Gastroesophageal sphincter (tissue), 3 donors: ENCODE measurements around the gene RNU1-1.
"Not testable (repeated sequence)": the region's sequence is repeated elsewhere in the genome, so short reads cannot be mapped to it uniquely, and the experiment has no call there.

Experiments used
- CTCF ChIP-seq, 4 experiments: fragments of 200-600 bp in 2 of 4; fragments of 450-650 bp in 2 of 4; sonication (generic) in 1 of 4; IDR thresholded peaks; one replicate each; pipeline ENCODE4 v1.5.1; 2017 to 2019; ENCODE audit warnings: antibody characterized with exemption in 4 of 4, mild to moderate bottlenecking in 2 of 4, moderate library complexity in 2 of 4
- POLR2A ChIP-seq, 2 donors: fragments of 450-650 bp; IDR thresholded peaks; one replicate each; pipeline ENCODE4 v1.6.1; 2017; ENCODE audit warnings: antibody characterized with exemption in 2 of 2, mild to moderate bottlenecking in 2 of 2, moderate library complexity in 1 of 2
- POLR2AphosphoS5 ChIP-seq: sonication (generic); formaldehyde crosslinking; IDR thresholded peaks from one replicate; pipeline ENCODE4 v1.6.1; 2017; ENCODE audit warnings: antibody characterized with exemption

- not testable (repeated sequence) for TF ChIP-seq POLR2A (IDR thresholded peaks at IDR 0.05); CTCF (IDR thresholded peaks at IDR 0.05); POLR2AphosphoS5
Observed at GRCh38 chr1:16525769-16526168, 11.7 kb upstream of the RNU1-1 start.
